Endothelial cell of umbilical vein (primary cell): ENCODE results near the gene TMEM108. TPM values are rescaled to one million over a fixed set of nuclear protein-coding genes. Genes with fewer than 3 reads are reported as not detected.

Source experiments
- BruUV-seq: library from RNA; stranded (reverse); fragments of 400-500 nt; replicated peaks from 2 replicates; lab custom pipeline; 2021; lab: Mats Ljungman, UMichigan
- CTCF ChIA-PET: fragments of 300-600, 350-600 bp; sonication (Branson Sonifier 250); formaldehyde crosslinking; loops from one replicate; lab custom pipeline; 2021; ENCODE audit warnings: antibody characterized with exemption, inconsistent platforms; lab: Charles Lee
- POLR2A ChIA-PET: fragments of 300-600, 350-600 bp; sonication (Branson Sonifier 250); formaldehyde crosslinking; loops from one replicate; lab custom pipeline; 2021; ENCODE audit warnings: antibody characterized with exemption, inconsistent platforms; lab: Charles Lee
- DNase-seq: peaks from one replicate; pipeline ENCODE4 v3.0.0-alpha.2; 2011; ENCODE audit warnings: low read depth, low spot score
- FAIRE-seq: peaks from 2 replicates; lab custom pipeline; 2011; peaks lifted over from hg19 to GRCh38; lab: Jason Lieb, UNC
- H2AFZ ChIP-seq: 2 replicates; pipeline ENCODE4 v1.6.0; 2012; ENCODE audit warnings: low read depth, low read length, control low read depth, inconsistent platforms
- H3K27ac ChIP-seq: 2 replicates; pipeline ENCODE4 v1.5.1; 2011; ENCODE audit warnings: low read depth, mild to moderate bottlenecking, control low read depth, low read length, moderate library complexity; ENCODE audit not compliant: insufficient read depth
- H3K27me3 ChIP-seq, 2 experiments: 2 replicates each; pipeline versions ENCODE4 v1.6.0 to v1.6.1; 2011; ENCODE audit warnings: low read length in 2 of 2, mixed read lengths in 1 of 2; ENCODE audit not compliant: control insufficient read depth in 2 of 2, insufficient read depth in 2 of 2
- H3K36me3 ChIP-seq, 2 experiments: 2 replicates in 1 of 2; 3 replicates in 1 of 2; pipeline ENCODE4 v1.5.1; 2011; ENCODE audit warnings: low read length in 2 of 2, mild to moderate bottlenecking in 1 of 2, moderate library complexity in 1 of 2; ENCODE audit not compliant: control insufficient read depth in 2 of 2, insufficient read depth in 2 of 2; ENCODE audit errors: extremely low read depth in 1 of 2
- H3K4me1 ChIP-seq: 3 replicates; pipeline ENCODE4 v1.5.1; 2011; ENCODE audit warnings: mild to moderate bottlenecking, low read length; ENCODE audit not compliant: control insufficient read depth, insufficient read depth; ENCODE audit errors: extremely low read depth
- H3K4me2 ChIP-seq: 2 replicates; pipeline ENCODE4 v1.6.1; 2011; ENCODE audit warnings: low read length, control low read depth, mixed read lengths; ENCODE audit not compliant: insufficient read depth
- H3K4me3 ChIP-seq, 3 experiments: fragments of 200-600 bp in 1 of 3; sonication (generic), shearing (Covaris generic) in 1 of 3; replicated peaks in 1 of 3; 2 replicates each; pipeline ENCODE4 v1.5.1; 2011 to 2016; ENCODE audit warnings: control low read depth in 3 of 3, low read length in 3 of 3, mild to moderate bottlenecking in 2 of 3, inconsistent platforms in 1 of 3, low read depth in 1 of 3, moderate library complexity in 1 of 3; ENCODE audit not compliant: insufficient read depth in 1 of 3
- H3K79me2 ChIP-seq: 2 replicates; pipeline ENCODE4 v1.6.0; 2012; ENCODE audit warnings: low read length, inconsistent platforms; ENCODE audit not compliant: control insufficient read depth, insufficient read depth
- H3K9ac ChIP-seq: replicated peaks from 2 replicates; pipeline ENCODE3; 2011; ENCODE audit warnings: low read length, control low read depth; ENCODE audit not compliant: insufficient read depth; ENCODE audit errors: extremely low read depth
- H3K9me1 ChIP-seq: replicated peaks from 3 replicates; pipeline ENCODE4 v1.6.0; 2011; ENCODE audit warnings: mild to moderate bottlenecking, low read length; ENCODE audit not compliant: control insufficient read depth, insufficient read depth; ENCODE audit errors: extremely low read depth
- H3K9me3 ChIP-seq: replicated peaks from 2 replicates; pipeline ENCODE4 v1.5.1; 2012; ENCODE audit warnings: low read length, inconsistent platforms; ENCODE audit not compliant: control insufficient read depth, insufficient read depth
- H4K20me1 ChIP-seq: replicated peaks from 2 replicates; pipeline ENCODE3; 2011; ENCODE audit warnings: mild to moderate bottlenecking, low read length; ENCODE audit not compliant: control insufficient read depth, insufficient read depth; ENCODE audit errors: extremely low read depth
- EZH2 ChIP-seq: IDR thresholded peaks from 2 replicates; pipeline ENCODE4 v1.6.1; 2012; ENCODE audit warnings: borderline replicate concordance, low read depth, mild to moderate bottlenecking, moderate library complexity, low read length, inconsistent platforms; ENCODE audit not compliant: severe bottlenecking
- FOS ChIP-seq: IDR thresholded peaks from 2 replicates; pipeline ENCODE4 v1.6.1; 2011; ENCODE audit warnings: mild to moderate bottlenecking, low read length, moderate library complexity, borderline replicate concordance; ENCODE audit not compliant: insufficient read depth
- GATA2 ChIP-seq: IDR thresholded peaks from 2 replicates; pipeline ENCODE4 v1.7.0; 2011; ENCODE audit warnings: low read depth, mild to moderate bottlenecking, moderate library complexity, mixed read lengths, low read length; ENCODE audit not compliant: insufficient read length, insufficient read depth
- JUN ChIP-seq: IDR thresholded peaks from 2 replicates; pipeline ENCODE4 v1.6.1; 2011; ENCODE audit warnings: borderline replicate concordance, low read depth; ENCODE audit not compliant: insufficient read length, insufficient read depth
- MAX ChIP-seq: IDR thresholded peaks from 2 replicates; pipeline ENCODE4 v1.6.1; 2011; ENCODE audit not compliant: insufficient read depth, insufficient read length
- MYC ChIP-seq: IDR thresholded peaks from one replicate; pipeline ENCODE4 v1.6.1; 2011; ENCODE audit warnings: mild to moderate bottlenecking, low read depth, low read length
- POLR2A ChIP-seq: IDR thresholded peaks from 2 replicates; pipeline ENCODE4 v1.6.1; 2012; ENCODE audit warnings: low read depth, mild to moderate bottlenecking, control low read depth, low read length
- POLR2AphosphoS5 ChIP-seq: IDR thresholded peaks from 2 replicates; pipeline ENCODE4 v1.6.1; 2012; ENCODE audit warnings: low read depth, mild to moderate bottlenecking, control low read depth, low read length, moderate library complexity; ENCODE audit not compliant: insufficient read depth
- dilution Hi-C: fragments of 300-500 bp; cut with MboI; formaldehyde crosslinking; loops from one replicate; pipeline ENCODE4 v1.15.0; 2019; ENCODE audit warnings: low sequenced_read_pairs; ENCODE audit not compliant: extremely low pct_ligation_motif_present
- intact Hi-C: fragments of 100-400 bp; cut with micrococcal nuclease; formaldehyde crosslinking; loops from one replicate; pipeline ENCODE4 v1.10.0; 2022
- polyA plus RNA-seq, 4 experiments: library from polyadenylated mRNA; depleted of rRNA in 3 of 4; stranded (reverse) in 3 of 4; unstranded in 1 of 4; fragments of >200 nt; gene quantifications; 2 replicates each; pipeline versions ENCODE4 v1.2.1 to v1.2.3, GENCODE V29; 2011 to 2012; ENCODE audit warnings: missing spikeins in 1 of 4
- total RNA-seq: library from RNA; stranded (reverse); gene quantifications from 2 replicates; pipeline ENCODE4 v1.2.3, GENCODE V29; 2021

Gene TMEM108
- total and polyA plus RNA-seq, 2 donors (not counting 3 experiments of a cell fraction or from before 2014, with no cell fraction given) = 0.40 to 1.1 TPM

GRCh38 chr3:133254151-133254550, 216.0 kb downstream of the TMEM108 start:
- no peaks in the 10 kb centered on the region for H3K9me3 ChIP-seq
- ChIA-PET CTCF (no interaction called here), POLR2A (no interaction called here)

GRCh38 chr3:133254716-133255115, 216.5 kb downstream of the TMEM108 start:
- ChIA-PET CTCF (interaction anchor here (1.0 kb wide), 1 partner anchor 11 kb away, joined by 3 read pairs; no protein-coding TSS in a partner anchor), POLR2A (no interaction called here)
- FAIRE-seq = no peak
- TF ChIP-seq POLR2AphosphoS5 (no peak), MYC (no peak)
- Histone ChIP-seq H3K9me1 (no peaks in the 10 kb centered on the region), H3K4me1 (no peaks in the 10 kb centered on the region), H3K36me3 (no peaks in the 10 kb centered on the region), H3K9ac (no peak overlapping the region), H3K9me3 (no peaks in the 10 kb centered on the region), H3K79me2 (no peaks in the 10 kb centered on the region), H3K27me3 (no peaks in the 10 kb centered on the region), H3K4me3 (no peak overlapping the region), H3K4me2 (no peak overlapping the region), H4K20me1 (no peaks in the 10 kb centered on the region), H3K27ac (no peak overlapping the region), H2AFZ (no peak overlapping the region)
- dilution Hi-C loops = no loop called here
- intact Hi-C loops = no loop called here
- no TSS peak for BruUV-seq
- no peak for DNase-seq

More at GRCh38 chr3:133254151-133254550, 216.0 kb downstream of the TMEM108 start:
- DNase-seq = no peak
- H3K27me3 ChIP-seq = no peaks in the 10 kb centered on the region
- no peak overlapping the region for H3K4me2 ChIP-seq
- dilution Hi-C loops (no loop called here), intact Hi-C loops (no loop called here)
- H4K20me1 ChIP-seq = no peaks in the 10 kb centered on the region
- TF ChIP-seq GATA2 (no peak), MAX (no peak), JUN (no peak), FOS (no peak), POLR2A (no peak), EZH2 (no peak)
- no peak overlapping the region for H3K9ac ChIP-seq
- H3K4me3 ChIP-seq = no peak overlapping the region
- no TSS peak for BruUV-seq
- FAIRE-seq = no peak
- H3K4me1 ChIP-seq = no peaks in the 10 kb centered on the region
- H3K79me2 ChIP-seq = no peaks in the 10 kb centered on the region
- H2AFZ ChIP-seq = no peak overlapping the region
- H3K36me3 ChIP-seq = no peaks in the 10 kb centered on the region
- no peak overlapping the region for H3K27ac ChIP-seq
- H3K9me1 ChIP-seq = no peaks in the 10 kb centered on the region
